Measurements from ENCODE around the gene RNFT2.
A peak's percentile ranks its signal among the peaks of the same experiment; 100 is the strongest.

Gene RNFT2

GRCh38 chr12:116736962-116737773 lies 947 bp upstream of the RNFT2 start (continued):
- TF ChIP-seq REPIN1 (tag by site-specific recombination; IDR thresholded peaks at IDR 0.05; ENCODE audit: low read depth) (no peak), ZNF133 (tag by site-specific recombination; IDR thresholded peaks at IDR 0.05) (peak; percentile 41; the same call in 1 of the 2 replicates), ZNF785 (tag by site-specific recombination; IDR thresholded peaks at IDR 0.05) (0 out of 2 replicates have a peak, but pooled peaks have one; percentile 21), ZNF391 (tag by site-specific recombination; IDR thresholded peaks at IDR 0.05; ENCODE audit: borderline replicate concordance, low read depth) (peak; percentile 83; the same call in 1 of the 2 replicates), PRDM4 (tag by site-specific recombination; IDR thresholded peaks at IDR 0.05) (no peak), ZNF302 (tag by site-specific recombination; IDR thresholded peaks at IDR 0.05; ENCODE audit: low read depth) (peak; percentile 77; the same call in 1 of the 2 replicates), ZNF24 (tag by site-specific recombination; IDR thresholded peaks at IDR 0.05) (no peak), BCL11B (tag by site-specific recombination; IDR thresholded peaks at IDR 0.05; ENCODE audit: low read depth) (peak; percentile 50; the same call in 1 of the 2 replicates), ZBTB20 (tag by site-specific recombination; IDR thresholded peaks at IDR 0.05) (peak; percentile 54; the same call in 1 of the 2 replicates), BCL6B (tag by site-specific recombination; IDR thresholded peaks at IDR 0.05) (no peak), WT1 (tag by site-specific recombination; IDR thresholded peaks at IDR 0.05) (peak; percentile 57; the same call in 1 of the 2 replicates), FEZF1 (tag by site-specific recombination; IDR thresholded peaks at IDR 0.05) (no peak), ZNF558 (tag by site-specific recombination; IDR thresholded peaks at IDR 0.05) (no peak), ZBTB8A (tag by site-specific recombination; IDR thresholded peaks at IDR 0.05) (no peak), KLF17 (tag by site-specific recombination; IDR thresholded peaks at IDR 0.05) (0 out of 2 replicates have a peak, but pooled peaks have one; percentile 35), KLF9 (tag by site-specific recombination; IDR thresholded peaks at IDR 0.05; ENCODE audit: low read depth) (peak; percentile 15; the same call in 1 of the 2 replicates), ZNF362 (tag by site-specific recombination; IDR thresholded peaks at IDR 0.05) (no peak), KLF16 (tag by site-specific recombination; IDR thresholded peaks at IDR 0.05) (no peak), YY1 (tag by site-specific recombination; IDR thresholded peaks at IDR 0.05) (no peak), PRDM1 (tag by site-specific recombination; IDR thresholded peaks at IDR 0.05) (peak; percentile 97), ZNF266 (tag by site-specific recombination; IDR thresholded peaks at IDR 0.05; ENCODE audit: low read depth) (peak; percentile 52; the same call in 1 of the 2 replicates), ZNF707 (tag by site-specific recombination; IDR thresholded peaks at IDR 0.05) (no peak), GLIS1 (tag by site-specific recombination; IDR thresholded peaks at IDR 0.05) (peak; percentile 36; the same call in 1 of the 2 replicates)
- TF ChIP-seq, protein P1, sequence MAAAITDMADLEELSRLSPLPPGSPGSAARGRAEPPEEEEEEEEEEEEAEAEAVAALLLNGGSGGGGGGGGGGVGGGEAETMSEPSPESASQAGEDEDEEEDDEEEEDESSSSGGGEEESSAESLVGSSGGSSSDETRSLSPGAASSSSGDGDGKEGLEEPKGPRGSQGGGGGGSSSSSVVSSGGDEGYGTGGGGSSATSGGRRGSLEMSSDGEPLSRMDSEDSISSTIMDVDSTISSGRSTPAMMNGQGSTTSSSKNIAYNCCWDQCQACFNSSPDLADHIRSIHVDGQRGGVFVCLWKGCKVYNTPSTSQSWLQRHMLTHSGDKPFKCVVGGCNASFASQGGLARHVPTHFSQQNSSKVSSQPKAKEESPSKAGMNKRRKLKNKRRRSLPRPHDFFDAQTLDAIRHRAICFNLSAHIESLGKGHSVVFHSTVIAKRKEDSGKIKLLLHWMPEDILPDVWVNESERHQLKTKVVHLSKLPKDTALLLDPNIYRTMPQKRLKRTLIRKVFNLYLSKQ (tag by site-specific recombination; IDR thresholded peaks at IDR 0.05; ENCODE audit: borderline replicate concordance), result 0 out of 2 replicates have a peak, but pooled peaks have one; percentile 22
- TF ChIP-seq, protein P2, sequence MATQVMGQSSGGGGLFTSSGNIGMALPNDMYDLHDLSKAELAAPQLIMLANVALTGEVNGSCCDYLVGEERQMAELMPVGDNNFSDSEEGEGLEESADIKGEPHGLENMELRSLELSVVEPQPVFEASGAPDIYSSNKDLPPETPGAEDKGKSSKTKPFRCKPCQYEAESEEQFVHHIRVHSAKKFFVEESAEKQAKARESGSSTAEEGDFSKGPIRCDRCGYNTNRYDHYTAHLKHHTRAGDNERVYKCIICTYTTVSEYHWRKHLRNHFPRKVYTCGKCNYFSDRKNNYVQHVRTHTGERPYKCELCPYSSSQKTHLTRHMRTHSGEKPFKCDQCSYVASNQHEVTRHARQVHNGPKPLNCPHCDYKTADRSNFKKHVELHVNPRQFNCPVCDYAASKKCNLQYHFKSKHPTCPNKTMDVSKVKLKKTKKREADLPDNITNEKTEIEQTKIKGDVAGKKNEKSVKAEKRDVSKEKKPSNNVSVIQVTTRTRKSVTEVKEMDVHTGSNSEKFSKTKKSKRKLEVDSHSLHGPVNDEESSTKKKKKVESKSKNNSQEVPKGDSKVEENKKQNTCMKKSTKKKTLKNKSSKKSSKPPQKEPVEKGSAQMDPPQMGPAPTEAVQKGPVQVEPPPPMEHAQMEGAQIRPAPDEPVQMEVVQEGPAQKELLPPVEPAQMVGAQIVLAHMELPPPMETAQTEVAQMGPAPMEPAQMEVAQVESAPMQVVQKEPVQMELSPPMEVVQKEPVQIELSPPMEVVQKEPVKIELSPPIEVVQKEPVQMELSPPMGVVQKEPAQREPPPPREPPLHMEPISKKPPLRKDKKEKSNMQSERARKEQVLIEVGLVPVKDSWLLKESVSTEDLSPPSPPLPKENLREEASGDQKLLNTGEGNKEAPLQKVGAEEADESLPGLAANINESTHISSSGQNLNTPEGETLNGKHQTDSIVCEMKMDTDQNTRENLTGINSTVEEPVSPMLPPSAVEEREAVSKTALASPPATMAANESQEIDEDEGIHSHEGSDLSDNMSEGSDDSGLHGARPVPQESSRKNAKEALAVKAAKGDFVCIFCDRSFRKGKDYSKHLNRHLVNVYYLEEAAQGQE (tag by site-specific recombination; IDR thresholded peaks at IDR 0.05), result peak; percentile 54; the same call in 1 of the 2 replicates
- TF ChIP-seq, protein P3, sequence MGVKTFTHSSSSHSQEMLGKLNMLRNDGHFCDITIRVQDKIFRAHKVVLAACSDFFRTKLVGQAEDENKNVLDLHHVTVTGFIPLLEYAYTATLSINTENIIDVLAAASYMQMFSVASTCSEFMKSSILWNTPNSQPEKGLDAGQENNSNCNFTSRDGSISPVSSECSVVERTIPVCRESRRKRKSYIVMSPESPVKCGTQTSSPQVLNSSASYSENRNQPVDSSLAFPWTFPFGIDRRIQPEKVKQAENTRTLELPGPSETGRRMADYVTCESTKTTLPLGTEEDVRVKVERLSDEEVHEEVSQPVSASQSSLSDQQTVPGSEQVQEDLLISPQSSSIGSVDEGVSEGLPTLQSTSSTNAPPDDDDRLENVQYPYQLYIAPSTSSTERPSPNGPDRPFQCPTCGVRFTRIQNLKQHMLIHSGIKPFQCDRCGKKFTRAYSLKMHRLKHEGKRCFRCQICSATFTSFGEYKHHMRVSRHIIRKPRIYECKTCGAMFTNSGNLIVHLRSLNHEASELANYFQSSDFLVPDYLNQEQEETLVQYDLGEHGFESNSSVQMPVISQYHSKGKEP (tag by site-specific recombination; IDR thresholded peaks at IDR 0.05), result no peak
